Nephron (organoid): ENCODE results near the gene TRPC4AP.
A peak's percentile ranks its signal among the peaks of the same experiment; 100 is the strongest.

Experiments used
- H3K27ac Mint-ChIP-seq, 3 experiments: 2 replicates each; pipeline ENCODE4 v1.8.0; 2020; ENCODE audit warnings: mixed read lengths in 3 of 3, mild to moderate bottlenecking in 2 of 3, moderate library complexity in 1 of 3
- H3K27me3 Mint-ChIP-seq: 2 replicates; pipeline ENCODE4 v1.8.0; 2021; ENCODE audit warnings: low read depth, mild to moderate bottlenecking, moderate library complexity, mixed read lengths
- H3K36me3 Mint-ChIP-seq: 2 replicates; pipeline ENCODE4 v1.8.0; 2020; ENCODE audit warnings: low read depth, mixed read lengths
- H3K4me1 Mint-ChIP-seq: 2 replicates; pipeline ENCODE4 v1.8.0; 2020; ENCODE audit warnings: mixed read lengths
- H3K4me3 Mint-ChIP-seq, 3 experiments: 2 replicates each; pipeline ENCODE4 v1.8.0; 2020; ENCODE audit warnings: mild to moderate bottlenecking in 3 of 3, mixed read lengths in 3 of 3, moderate library complexity in 2 of 3
- H3K9me3 Mint-ChIP-seq: 2 replicates; pipeline ENCODE4 v1.8.0; 2020; ENCODE audit warnings: mixed read lengths
- CTCF ChIP-seq, 3 experiments: fragments of 200-600 bp; sonication (generic); IDR thresholded peaks; one replicate each; pipeline ENCODE4 v1.5.0; 2021; ENCODE audit warnings: antibody characterized with exemption in 3 of 3; ENCODE audit not compliant: unreplicated experiment in 3 of 3

The TRPC4AP gene

GRCh38 chr20:34983995-34984735 lies 108.4 kb downstream of the TRPC4AP start:
- Mint-ChIP-seq H3K27me3 (peaks cover 10% of the 10 kb centered on the region), H3K9me3 (no peaks in the 10 kb centered on the region), H3K4me3 (no peak overlapping the region), H3K4me1 (peaks cover 59% of the 10 kb centered on the region), H3K27ac (no peak overlapping the region), H3K36me3 (no peaks in the 10 kb centered on the region)
- no peak for TF ChIP-seq CTCF (IDR thresholded peaks at IDR 0.05; ENCODE audit: unreplicated experiment in 3 of 3)

GRCh38 chr20:34983089-34983820 lies 109.4 kb downstream of the TRPC4AP start:
- peak overlapping the region in 1 of 3 experiments; percentile 36 for H3K27ac Mint-ChIP-seq
- H3K27me3 Mint-ChIP-seq = peaks cover 10% of the 10 kb centered on the region
- H3K9me3 Mint-ChIP-seq = no peaks in the 10 kb centered on the region
- H3K4me3 Mint-ChIP-seq = peak overlapping the region in 1 of 3 experiments; percentile 14
- H3K4me1 Mint-ChIP-seq = peaks cover 63% of the 10 kb centered on the region
- TF ChIP-seq CTCF (IDR thresholded peaks at IDR 0.05; ENCODE audit: unreplicated experiment in 3 of 3) = no peak
- H3K36me3 Mint-ChIP-seq = no peaks in the 10 kb centered on the region

GRCh38 chr20:34982270-34983088 lies 110.1 kb downstream of the TRPC4AP start:
- Mint-ChIP-seq H3K4me3 (peak overlapping the region in 2 of 3 experiments; percentile 40 to 70), H3K27me3 (peaks cover 10% of the 10 kb centered on the region), H3K36me3 (no peaks in the 10 kb centered on the region), H3K27ac (peak overlapping the region in 1 of 3 experiments; percentile 20), H3K9me3 (no peaks in the 10 kb centered on the region), H3K4me1 (peaks cover 59% of the 10 kb centered on the region)
- no peak for TF ChIP-seq CTCF (IDR thresholded peaks at IDR 0.05; ENCODE audit: unreplicated experiment in 3 of 3)

- Mint-ChIP-seq H3K4me1 (peaks cover 66% of the 10 kb centered on the region), H3K27ac (peak overlapping the region in 2 of 3 experiments; percentile 38 to 87), H3K4me3 (peak overlapping the region in 2 of 3 experiments; percentile 54 to 66), H3K27me3 (peaks cover 20% of the 10 kb centered on the region), H3K36me3 (no peaks in the 10 kb centered on the region), H3K9me3 (no peaks in the 10 kb centered on the region)
- no peak for TF ChIP-seq CTCF (IDR thresholded peaks at IDR 0.05; ENCODE audit: unreplicated experiment in 3 of 3)
Measured at GRCh38 chr20:34980543-34981233, 111.9 kb downstream of the TRPC4AP start.

- H3K9me3 Mint-ChIP-seq = no peaks in the 10 kb centered on the region
- peak overlapping the region in 2 of 3 experiments; percentile 82 to 84 for H3K4me3 Mint-ChIP-seq
- no peak overlapping the region for H3K27ac Mint-ChIP-seq
- H3K4me1 Mint-ChIP-seq = peaks cover 61% of the 10 kb centered on the region
- no peaks in the 10 kb centered on the region for H3K36me3 Mint-ChIP-seq
- no peak for TF ChIP-seq CTCF (IDR thresholded peaks at IDR 0.05; ENCODE audit: unreplicated experiment in 3 of 3)
- peaks cover 19% of the 10 kb centered on the region for H3K27me3 Mint-ChIP-seq
Measured at GRCh38 chr20:34979366-34980153, 113.0 kb downstream of the TRPC4AP start.
